ENCODE data around the gene CCL25.

DNA sequence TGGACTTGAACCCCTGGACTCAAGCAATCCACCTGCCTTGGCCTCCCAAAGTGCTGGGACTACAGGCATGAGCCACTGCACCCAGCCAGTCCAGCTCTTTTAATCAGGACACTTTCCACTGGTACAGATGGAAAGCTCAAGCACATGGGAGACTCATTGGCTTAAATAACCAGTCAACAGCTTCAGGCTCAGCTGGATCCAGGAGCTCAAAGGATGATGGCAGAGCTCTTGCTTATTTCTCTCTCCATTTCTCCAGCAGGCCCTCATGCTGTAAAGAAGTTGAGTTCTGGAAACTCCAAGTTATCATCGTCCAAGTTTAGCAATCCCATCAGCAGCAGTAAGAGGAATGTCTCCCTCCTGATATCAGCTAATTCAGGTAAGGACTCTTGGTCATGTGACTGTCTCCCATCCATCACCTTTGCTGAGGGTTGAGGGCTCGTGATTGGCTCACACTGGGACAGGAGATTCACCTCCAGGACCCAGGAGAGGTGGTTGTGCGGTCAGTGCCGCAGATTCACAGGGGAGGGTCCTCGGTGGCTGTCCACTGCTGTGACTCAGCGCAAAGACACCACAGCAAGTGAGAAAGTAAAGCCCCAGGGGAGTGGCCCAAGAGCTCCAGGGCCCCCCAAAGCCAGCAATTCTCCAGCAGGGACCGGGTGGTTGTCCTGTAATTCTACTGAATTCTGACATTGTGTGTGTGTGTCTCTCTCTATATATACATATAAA lies 5.1 kb downstream of the CCL25 start:
- TF ChIP-seq SUZ12 (IDR thresholded peaks at IDR 0.05; ENCODE audit: extremely low read depth, insufficient read depth, insufficient read length) (no peak), ZNF274 (IDR thresholded peaks at IDR 0.05; ENCODE audit: low read depth, low read length) (no peak), YY1 (IDR thresholded peaks at IDR 0.05; ENCODE audit: insufficient read depth, insufficient read length) (no peak)

Data from NT2/D1 (cell line).